ENCODE data around the gene HSD17B14. TPM values are rescaled to one million over a fixed set of nuclear protein-coding genes. Genes with fewer than 3 reads are reported as not detected.
A peak's percentile ranks its signal among the peaks of the same experiment; 100 is the strongest.

The HSD17B14 gene
- total and polyA plus RNA-seq, 2 of the 13 experiments (the other 11 are each of a cell fraction or from before 2014, with no cell fraction given) = 0.58 to 1.2 TPM

GRCh38 chr19:48872182-48872883 is 36.0 kb upstream of the HSD17B14 start, which contains the start of gene PPP1R15A (continued):
- TF ChIP-seq ZNF879 (CRISPR knock-in tag; IDR thresholded peaks at IDR 0.05) (no peak; the same call in 1 of the 2 replicates), PRMT3 (CRISPR knock-in tag; IDR thresholded peaks at IDR 0.05; ENCODE audit: borderline replicate concordance, low read depth) (no peak), WIZ (CRISPR knock-in tag; IDR thresholded peaks at IDR 0.05) (no peak), ZBTB8A (CRISPR knock-in tag; IDR thresholded peaks at IDR 0.05; ENCODE audit: borderline replicate concordance, low read depth) (no peak), DDIT3 (CRISPR knock-in tag; IDR thresholded peaks at IDR 0.05) (no peak), JDP2 (CRISPR knock-in tag; IDR thresholded peaks at IDR 0.05; ENCODE audit: borderline replicate concordance) (no peak), ZNF234 (CRISPR knock-in tag; conservative IDR thresholded peaks at IDR 0.05) (no peak), PRDM10 (CRISPR knock-in tag; IDR thresholded peaks at IDR 0.05; ENCODE audit: low read depth) (0 out of 2 replicates have a peak, but pooled peaks have one; percentile 39), ZFP41 (CRISPR knock-in tag; IDR thresholded peaks at IDR 0.05; ENCODE audit: borderline replicate concordance) (no peak; the same call in 1 of the 2 replicates), XRCC5 (optimal IDR thresholded peaks at IDR 0.05; ENCODE audit: low read length) (no peak), CHD4 (IDR thresholded peaks at IDR 0.05; ENCODE audit: borderline replicate concordance, low read length) (no peak), ZNF546 (CRISPR knock-in tag; conservative IDR thresholded peaks at IDR 0.05) (no peak), HMGA1 (CRISPR knock-in tag; conservative IDR thresholded peaks at IDR 0.05) (no peak), ZFP90 (CRISPR knock-in tag; IDR thresholded peaks at IDR 0.05; ENCODE audit: borderline replicate concordance) (no peak; the same call in 1 of the 2 replicates), ZIK1 (CRISPR knock-in tag; IDR thresholded peaks at IDR 0.05; ENCODE audit: borderline replicate concordance, low read depth) (0 out of 2 replicates have a peak, but pooled peaks have one; percentile 55), RBM22 (optimal IDR thresholded peaks at IDR 0.05; ENCODE audit: low read length) (no peak), PAWR (CRISPR knock-in tag; IDR thresholded peaks at IDR 0.05; ENCODE audit: borderline replicate concordance) (no peak), KDM2A (CRISPR knock-in tag; IDR thresholded peaks at IDR 0.05; ENCODE audit: borderline replicate concordance, low read depth) (peak; percentile 70; the same call in 1 of the 2 replicates), POLR2A (IDR thresholded peaks at IDR 0.05; ENCODE audit: insufficient read depth in 1 of 2, low read depth in 2 of 2, low read length in 2 of 2) (peak; percentile 99), DMAP1 (CRISPR knock-in tag; IDR thresholded peaks at IDR 0.05) (peak; percentile 51; the same call in 1 of the 2 replicates), POLR2AphosphoS2 (IDR thresholded peaks at IDR 0.05; ENCODE audit: low read depth, low read length) (peak; percentile 90), IRF2 (CRISPR knock-in tag; IDR thresholded peaks at IDR 0.05) (peak; percentile 69; the same call in 1 of the 2 replicates), ZNF34 (CRISPR knock-in tag; IDR thresholded peaks at IDR 0.05; ENCODE audit: borderline replicate concordance) (no peak), ZNF878 (CRISPR knock-in tag; IDR thresholded peaks at IDR 0.05) (peak; percentile 69; the same call in 1 of the 2 replicates), ZNF550 (CRISPR knock-in tag; IDR thresholded peaks at IDR 0.05; ENCODE audit: borderline replicate concordance) (peak; percentile 85; the same call in 1 of the 2 replicates), LBX2 (CRISPR knock-in tag; IDR thresholded peaks at IDR 0.05; ENCODE audit: borderline replicate concordance) (no peak), POLR2AphosphoS5 (IDR thresholded peaks at IDR 0.05; ENCODE audit: low read depth, low read length) (peak; percentile 98)

All from HepG2 (cell line).